Myocyte (in vitro differentiated cells): Measurements from ENCODE around the gene PMM2. TPM values are rescaled to one million over a fixed set of nuclear protein-coding genes. Genes with fewer than 3 reads are reported as not detected.
"Not testable (repeated sequence)": the region's sequence is repeated elsewhere in the genome, so short reads cannot be mapped to it uniquely, and the experiment has no call there.

ENCODE experiments used
- DNase-seq: peaks from one replicate; pipeline ENCODE4 v3.0.0-alpha.2; 2012; ENCODE audit warnings: low read depth
- total RNA-seq: library from RNA; depleted of rRNA; stranded (reverse); fragments of >200 nt; gene quantifications from 2 replicates; pipeline ENCODE4 v1.2.3, GENCODE V29; 2014

The PMM2 gene
- total RNA-seq, 1 donor from 2014 or later, result 30.8 TPM

GRCh38 chr16:8781797-8782196 is 15.8 kb upstream of the PMM2 start:
- DNase-seq, result no peak

- no peak for DNase-seq
Measured at GRCh38 chr16:8782673-8783072, 15.0 kb upstream of the PMM2 start.

GRCh38 chr16:8785408-8785807 is 12.2 kb upstream of the PMM2 start:
- no peak for DNase-seq

- not testable (repeated sequence) for DNase-seq
Measured at GRCh38 chr16:8786316-8786715, 11.3 kb upstream of the PMM2 start.

GRCh38 chr16:8788578-8789172 is 9.0 kb upstream of the PMM2 start:
- no peak for DNase-seq

- DNase-seq, result no peak
Measured at GRCh38 chr16:8795091-8795490, 2.5 kb upstream of the PMM2 start.

- DNase-seq, result no peak
Measured at GRCh38 chr16:8795818-8796217, 1.8 kb upstream of the PMM2 start.

- DNase-seq, result no peak
Measured at GRCh38 chr16:8796469-8797363, 923 bp upstream of the PMM2 start.

GRCh38 chr16:8798174-8798527 is 512 bp downstream of the PMM2 start:
- DNase-seq, result no peak

- no peak for DNase-seq
Measured at GRCh38 chr16:8798535-8799157, 1.0 kb downstream of the PMM2 start.

- DNase-seq, result no peak
Measured at GRCh38 chr16:8801701-8802100, 4.1 kb downstream of the PMM2 start.

GRCh38 chr16:8803733-8804132 is 6.1 kb downstream of the PMM2 start:
- not testable (repeated sequence) for DNase-seq

GRCh38 chr16:8804313-8804712 is 6.7 kb downstream of the PMM2 start:
- DNase-seq, result no peak

- no peak for DNase-seq
Measured at GRCh38 chr16:8806272-8806983, 8.8 kb downstream of the PMM2 start.

- no peak for DNase-seq
Measured at GRCh38 chr16:8807189-8807588, 9.6 kb downstream of the PMM2 start.

- no peak for DNase-seq
Measured at GRCh38 chr16:8808009-8808408, 10.4 kb downstream of the PMM2 start.

GRCh38 chr16:8808613-8809353 is 11.1 kb downstream of the PMM2 start:
- DNase-seq, result peak; percentile 46

- DNase-seq, result no peak
Measured at GRCh38 chr16:8812162-8812843, 14.7 kb downstream of the PMM2 start.

GRCh38 chr16:8814095-8814806 is 16.6 kb downstream of the PMM2 start:
- DNase-seq, result no peak
